H1 (cell line): ENCODE results near the gene F7. TPM values are rescaled to one million over a fixed set of nuclear protein-coding genes. Genes with fewer than 3 reads are reported as not detected.

Source experiments
- BCL11A ChIP-seq, 2 experiments: IDR thresholded peaks; one replicate each; pipeline ENCODE4 v1.6.1; 2011; ENCODE audit warnings: low read depth in 2 of 2, low read length in 2 of 2, mild to moderate bottlenecking in 2 of 2
- polyA plus RNA-seq, 7 experiments: library from polyadenylated mRNA; depleted of rRNA in 3 of 7; stranded (reverse) in 5 of 7; unstranded in 2 of 7; fragments of >200 nt in 5 of 7; fragments of 200-250 nt in 2 of 7; gene quantifications; 1 replicate in 5 of 7; 2 replicates in 1 of 7; 4 replicates in 1 of 7; pipeline versions ENCODE4 v1.2.1 to v1.2.3, GENCODE V29; 2011 to 2013; ENCODE audit warnings: missing spikeins in 2 of 7, mixed read lengths in 2 of 7
- total RNA-seq: library from RNA; stranded (reverse); fragmentation: NEBNext Ultra II Directional; extraction: Animal tissue kit (Norgen Biotek cat#: 25700); gene quantifications from 2 replicates; pipeline ENCODE4 v1.2.1, GENCODE V29; 2021
- TF ChIP-seq, protein P1 (sequence below): IDR thresholded peaks from 2 replicates; pipeline ENCODE4 v1.6.1; 2011; ENCODE audit warnings: low read depth, mild to moderate bottlenecking, low read length; ENCODE audit not compliant: insufficient read depth

Gene F7
- total and polyA plus RNA-seq, 2 of the 8 experiments (the other 6 are each of a cell fraction or from before 2014, with no cell fraction given) = 0.43 to 0.98 TPM

DNA sequence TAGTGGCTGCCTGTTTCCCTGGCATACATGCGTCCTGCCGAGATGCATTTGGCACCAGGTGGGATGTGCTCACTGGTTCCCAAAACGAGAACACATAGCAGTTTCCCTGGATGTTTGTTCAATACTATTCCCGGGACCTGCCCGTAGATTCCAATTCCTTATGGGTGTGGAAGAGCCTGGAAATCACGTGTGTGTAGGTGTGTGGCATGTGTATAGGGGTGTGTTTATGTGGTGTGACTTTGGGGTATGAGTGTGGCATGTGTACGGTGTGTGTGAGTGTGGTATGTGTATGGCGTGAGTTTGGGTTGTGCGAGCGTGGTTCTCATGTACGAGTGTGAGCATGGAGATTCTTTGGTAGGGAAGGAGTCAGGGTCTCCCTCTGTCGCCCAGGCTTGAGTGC, 2.9 kb upstream of the F7 start (continued):
- TF ChIP-seq BCL11A (IDR thresholded peaks at IDR 0.05; ENCODE audit: low read depth in 2 of 2, low read length in 2 of 2) = no peak
- TF ChIP-seq, protein P1, sequence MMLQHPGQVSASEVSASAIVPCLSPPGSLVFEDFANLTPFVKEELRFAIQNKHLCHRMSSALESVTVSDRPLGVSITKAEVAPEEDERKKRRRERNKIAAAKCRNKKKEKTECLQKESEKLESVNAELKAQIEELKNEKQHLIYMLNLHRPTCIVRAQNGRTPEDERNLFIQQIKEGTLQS = no peak
